Subcutaneous adipose tissue (tissue), 4 donors: Measurements from ENCODE around the gene SUPT6H. TPM values are rescaled to one million over a fixed set of nuclear protein-coding genes. Genes with fewer than 3 reads are reported as not detected.

Experiments
- total RNA-seq, 4 donors: library from RNA; depleted of rRNA; stranded (reverse); fragments of >200 nt; gene quantifications; one replicate each; pipeline ENCODE4 v1.1.0, GENCODE V29; 2016
- TF ChIP-seq, protein P1 (sequence below): fragments of 450-650 bp; IDR thresholded peaks from one replicate; pipeline ENCODE4 v1.5.1; 2016; ENCODE audit warnings: low read depth, mild to moderate bottlenecking, control low read depth, antibody characterized with exemption, moderate library complexity

SUPT6H gene
- total RNA-seq, 4 donors from 2014 or later, result 52.2 to 69.5 (median 61.4) TPM

- TF ChIP-seq, protein P1, sequence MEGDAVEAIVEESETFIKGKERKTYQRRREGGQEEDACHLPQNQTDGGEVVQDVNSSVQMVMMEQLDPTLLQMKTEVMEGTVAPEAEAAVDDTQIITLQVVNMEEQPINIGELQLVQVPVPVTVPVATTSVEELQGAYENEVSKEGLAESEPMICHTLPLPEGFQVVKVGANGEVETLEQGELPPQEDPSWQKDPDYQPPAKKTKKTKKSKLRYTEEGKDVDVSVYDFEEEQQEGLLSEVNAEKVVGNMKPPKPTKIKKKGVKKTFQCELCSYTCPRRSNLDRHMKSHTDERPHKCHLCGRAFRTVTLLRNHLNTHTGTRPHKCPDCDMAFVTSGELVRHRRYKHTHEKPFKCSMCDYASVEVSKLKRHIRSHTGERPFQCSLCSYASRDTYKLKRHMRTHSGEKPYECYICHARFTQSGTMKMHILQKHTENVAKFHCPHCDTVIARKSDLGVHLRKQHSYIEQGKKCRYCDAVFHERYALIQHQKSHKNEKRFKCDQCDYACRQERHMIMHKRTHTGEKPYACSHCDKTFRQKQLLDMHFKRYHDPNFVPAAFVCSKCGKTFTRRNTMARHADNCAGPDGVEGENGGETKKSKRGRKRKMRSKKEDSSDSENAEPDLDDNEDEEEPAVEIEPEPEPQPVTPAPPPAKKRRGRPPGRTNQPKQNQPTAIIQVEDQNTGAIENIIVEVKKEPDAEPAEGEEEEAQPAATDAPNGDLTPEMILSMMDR, result no peak
Measured at GRCh38 chr17:28744104-28744971, 82.3 kb downstream of the SUPT6H start.

GRCh38 chr17:28744972-28745785 is 83.2 kb downstream of the SUPT6H start:
- TF ChIP-seq, protein P1, result no peak

GRCh38 chr17:28745786-28746411 is 83.9 kb downstream of the SUPT6H start:
- TF ChIP-seq, protein P1, result no peak

DNA sequence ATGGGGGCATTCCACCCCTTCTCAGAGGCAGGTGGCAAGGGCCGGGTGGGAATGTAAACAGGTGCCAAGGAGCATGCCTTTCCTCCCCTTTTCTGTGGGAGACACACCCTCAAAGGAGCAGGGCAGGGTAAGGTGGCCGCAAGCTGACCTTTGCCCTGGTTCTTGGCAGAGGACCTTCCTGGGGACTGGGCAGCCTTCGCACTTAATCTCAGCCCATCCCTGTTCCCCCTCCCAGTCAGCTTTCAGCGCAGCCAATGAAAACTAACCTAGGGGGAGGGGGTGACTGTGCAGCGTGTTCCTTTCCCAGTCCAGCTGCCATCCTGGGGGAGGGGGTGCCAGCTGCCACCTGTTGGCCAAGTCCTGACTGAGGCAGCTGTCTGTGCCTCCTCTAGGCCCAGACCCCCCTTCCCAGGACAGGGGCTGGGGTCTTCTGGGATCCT is 84.6 kb downstream of the SUPT6H start:
- TF ChIP-seq, protein P1, result no peak

DNA sequence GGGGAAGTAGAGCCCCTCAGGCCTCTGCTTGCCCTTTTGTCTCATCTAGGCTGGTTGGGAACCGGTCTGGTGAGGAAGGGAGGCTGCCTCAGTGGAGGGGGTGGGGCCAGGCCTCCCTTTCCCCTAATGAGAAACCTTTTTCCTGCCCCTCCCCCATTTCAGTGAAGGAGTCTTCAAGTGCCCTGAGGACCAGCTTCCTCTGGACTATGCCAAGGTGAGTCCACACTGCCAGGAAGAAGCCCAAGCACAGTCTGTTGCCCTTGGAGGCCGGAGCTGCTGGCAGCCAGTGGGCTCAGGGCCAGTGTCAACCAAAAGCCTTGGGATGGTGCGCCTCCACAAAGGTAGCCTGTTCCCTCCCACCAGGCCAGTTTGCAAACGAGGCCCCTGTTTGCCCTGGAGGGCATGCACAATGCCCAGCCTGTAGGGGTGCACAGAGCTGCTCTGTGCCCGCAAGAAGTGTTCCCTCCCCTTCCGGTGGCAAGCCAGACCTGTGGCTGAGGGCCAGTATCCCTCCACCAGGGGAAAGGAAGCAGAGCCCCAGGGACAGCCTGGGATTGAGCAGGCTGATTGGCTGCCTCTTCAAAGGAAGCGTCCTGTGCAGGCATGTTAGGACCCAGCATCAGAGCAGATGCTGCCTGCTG is 85.2 kb downstream of the SUPT6H start:
- TF ChIP-seq, protein P1, result no peak

- TF ChIP-seq, protein P1, result no peak
Measured at GRCh38 chr17:28747801-28748750, 86.1 kb downstream of the SUPT6H start.
